Stimulated activated CD4-positive, alpha-beta T cell treated with anti-CD3 and anti-CD28 coated beads, Interleukin-1b, Interleukin-23, amount 100 ng/mL, for 1 hour (primary cell): ENCODE measurements around the gene DNMBP.
"Not testable (repeated sequence)": the region's sequence is repeated elsewhere in the genome, so short reads cannot be mapped to it uniquely, and the experiment has no call there.

Experiments
- DNase-seq, 2 donors: peaks; one replicate each; pipeline ENCODE4 v3.0.0-alpha.2; 2020; ENCODE audit warnings: low read depth in 2 of 2

The DNMBP gene

DNA sequence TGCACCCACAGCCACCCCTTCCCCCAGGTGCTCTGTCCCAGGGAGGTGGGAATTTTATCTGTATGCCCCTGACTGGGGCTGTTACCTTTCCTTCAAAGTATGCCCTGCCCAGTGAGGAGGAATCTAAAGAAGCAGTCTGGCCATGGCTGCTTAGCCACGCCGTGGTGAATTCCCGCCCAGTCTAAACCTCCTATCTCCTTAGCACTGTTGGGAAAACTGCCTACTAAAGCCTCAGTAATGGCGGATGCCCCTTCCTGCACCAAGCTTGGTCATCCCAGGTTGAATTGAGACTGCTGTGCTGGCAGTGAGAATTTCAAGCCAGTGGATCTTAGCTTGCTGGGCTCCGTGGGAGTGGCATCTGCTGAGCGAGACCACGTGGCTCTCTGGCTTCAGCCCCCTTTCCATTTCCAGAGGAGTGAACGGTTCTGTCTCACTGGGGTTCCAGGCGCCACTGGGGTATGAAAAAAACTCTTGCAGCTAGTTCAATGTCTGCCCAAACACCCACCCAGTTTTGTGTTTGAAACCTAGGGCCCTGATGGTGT is 140.1 kb downstream of the DNMBP start:
- DNase-seq, result no peak

DNA sequence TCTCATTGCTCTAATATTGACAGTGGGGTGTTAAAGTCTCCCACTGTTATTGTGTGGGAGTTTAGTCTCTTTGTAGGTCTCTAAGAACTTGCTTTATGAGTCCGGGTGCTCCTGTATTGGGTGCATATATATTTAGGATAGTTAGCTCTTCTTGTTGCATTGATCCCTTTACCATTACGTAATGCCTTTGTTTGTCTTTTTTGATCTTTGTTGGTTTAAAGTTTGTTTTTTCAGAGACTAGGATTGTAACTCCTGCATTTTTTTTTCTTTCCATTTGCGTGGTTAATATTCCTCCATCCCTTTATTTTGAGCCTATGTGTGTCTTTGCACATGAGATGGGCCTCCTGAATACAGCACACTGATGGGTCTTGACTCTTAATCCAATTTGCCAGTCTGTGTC is 142.5 kb downstream of the DNMBP start:
- not testable (repeated sequence) for DNase-seq

DNA sequence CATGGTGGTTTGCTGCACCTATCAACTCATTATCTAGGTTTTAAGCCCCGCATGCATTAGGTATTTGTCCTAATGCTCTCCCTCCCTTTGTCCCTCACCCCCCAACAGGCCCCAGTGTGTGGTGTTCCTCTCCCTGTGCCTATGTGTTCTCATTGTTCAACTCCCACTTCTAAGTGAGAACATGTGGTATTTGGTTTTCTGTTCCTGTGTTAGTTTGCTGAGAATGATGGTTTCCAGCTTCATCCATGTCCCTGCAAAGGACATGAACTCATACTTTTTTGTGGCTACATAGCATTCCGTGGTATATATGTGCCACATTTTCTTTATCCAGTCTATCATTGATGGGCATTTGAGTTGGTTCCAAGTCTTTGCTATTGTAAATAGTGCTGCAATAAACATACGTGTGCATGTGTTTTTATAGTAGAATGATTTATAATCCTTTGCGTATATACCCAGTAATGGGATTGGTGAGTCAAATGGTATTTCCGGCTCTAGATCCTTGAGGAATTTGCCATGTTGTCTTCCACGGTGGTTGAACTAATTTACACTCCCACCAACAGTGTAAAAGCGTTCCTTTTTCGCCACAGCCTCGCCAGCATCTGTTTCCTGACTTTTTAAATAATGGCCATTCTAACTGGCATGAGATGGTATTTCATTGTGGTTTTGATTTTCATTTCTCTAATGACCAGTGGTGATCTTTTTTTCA is 146.1 kb downstream of the DNMBP start:
- DNase-seq, result not testable (repeated sequence)

DNA sequence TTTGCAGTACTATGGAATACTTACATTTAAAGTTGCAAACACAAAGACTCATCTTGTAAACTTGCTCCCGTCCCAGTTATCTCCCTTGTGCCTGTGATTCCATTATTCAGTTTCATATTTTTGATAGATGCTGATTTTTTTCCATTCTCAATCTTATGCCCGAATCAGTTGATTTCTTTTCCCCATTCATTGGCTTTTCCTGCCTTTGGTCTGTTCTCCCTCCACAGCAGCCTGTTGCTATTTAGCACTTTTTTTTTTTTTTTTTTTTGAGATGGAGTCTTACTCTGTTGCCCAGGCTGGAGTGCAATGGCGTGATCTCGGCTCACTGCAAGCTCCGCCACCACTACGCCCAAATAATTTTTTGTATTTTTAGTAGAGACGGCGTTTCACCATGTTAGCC is 149.3 kb downstream of the DNMBP start:
- DNase-seq, result no peak

DNA sequence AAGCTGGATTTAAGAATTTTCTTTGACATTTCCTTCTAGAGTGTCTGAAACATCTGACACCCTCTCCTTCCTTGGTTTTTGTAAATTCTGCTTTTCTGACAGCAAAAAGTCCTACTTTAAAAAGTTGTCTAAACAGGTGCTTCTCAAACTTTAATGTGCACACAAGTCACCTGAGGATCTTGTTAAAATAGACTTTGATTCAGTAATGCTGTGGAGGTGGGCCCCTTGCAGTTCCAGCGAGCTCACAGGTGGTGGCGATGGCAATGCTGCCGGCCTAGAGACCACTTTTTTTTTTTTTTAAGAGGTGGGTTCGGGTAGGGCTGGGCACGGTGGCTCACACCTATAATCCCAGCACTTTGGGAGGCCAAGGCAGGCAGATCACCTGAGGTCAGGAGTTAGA is 150.2 kb downstream of the DNMBP start:
- no peak for DNase-seq

DNA sequence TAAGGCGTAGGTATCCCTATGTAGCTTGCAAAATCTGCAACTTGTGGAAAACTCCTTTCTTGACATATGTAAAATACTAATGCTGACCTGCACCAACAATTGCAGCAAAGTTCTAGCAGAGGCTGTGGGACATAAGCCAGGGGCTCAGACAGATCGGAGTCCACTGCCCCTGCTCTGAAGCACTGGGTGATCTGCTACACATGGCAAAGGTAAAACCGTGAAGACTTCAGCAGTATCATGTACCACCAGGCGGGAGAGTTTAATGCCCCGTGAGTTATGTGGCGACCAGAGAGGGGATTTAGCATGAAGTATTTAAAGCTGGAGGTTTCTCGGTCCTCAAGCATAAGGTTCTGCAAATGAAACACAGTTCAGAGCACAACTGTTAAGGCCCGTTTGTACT is 150.9 kb downstream of the DNMBP start:
- no peak for DNase-seq

DNA sequence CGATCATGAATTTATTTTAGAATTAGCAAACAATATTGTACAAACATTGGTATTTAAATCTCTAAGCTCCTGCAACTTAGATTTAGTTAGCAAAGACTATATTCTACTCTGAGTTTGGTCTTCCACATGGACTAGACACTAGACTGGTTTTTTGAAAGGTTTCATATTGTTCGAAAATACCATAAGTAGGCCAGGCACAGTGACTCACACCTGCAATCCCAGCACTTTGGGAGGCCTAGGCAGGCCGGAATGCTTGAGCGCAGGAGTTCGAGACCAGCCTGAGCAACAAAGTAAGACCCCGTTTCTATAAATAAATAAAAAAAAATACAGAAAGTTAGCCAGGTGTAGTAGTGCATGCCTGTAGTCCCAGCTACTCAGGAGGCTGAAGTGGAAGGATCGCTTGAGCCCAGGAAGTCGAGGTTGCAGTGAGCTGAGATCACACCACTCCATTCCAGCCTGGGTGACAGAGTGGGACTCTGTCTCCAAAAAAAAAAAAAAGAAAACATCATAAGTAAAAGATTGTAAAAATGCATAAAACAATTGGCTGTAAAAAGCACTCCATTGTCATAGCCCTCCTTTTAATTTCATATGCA is 154.2 kb downstream of the DNMBP start:
- no peak for DNase-seq

DNA sequence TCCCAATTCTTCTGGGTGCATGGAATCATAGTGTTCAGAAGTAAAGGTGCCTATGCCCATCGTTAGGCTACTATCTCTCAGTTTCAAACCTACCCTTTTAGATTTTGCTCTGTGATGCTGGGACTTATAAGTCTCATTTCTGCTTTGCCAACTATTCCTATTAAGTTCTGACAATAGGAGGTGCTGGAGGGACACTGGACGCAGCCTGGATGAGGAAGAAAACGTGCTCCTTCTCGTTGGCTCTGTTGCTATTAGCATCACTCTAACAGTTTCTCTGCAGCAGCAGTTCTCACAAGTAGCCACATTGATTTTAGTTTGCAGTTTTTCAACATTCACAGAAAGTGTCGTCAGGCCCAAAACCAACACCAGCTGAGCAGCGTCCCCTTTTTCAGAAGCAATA is 154.9 kb downstream of the DNMBP start:
- no peak for DNase-seq

DNA sequence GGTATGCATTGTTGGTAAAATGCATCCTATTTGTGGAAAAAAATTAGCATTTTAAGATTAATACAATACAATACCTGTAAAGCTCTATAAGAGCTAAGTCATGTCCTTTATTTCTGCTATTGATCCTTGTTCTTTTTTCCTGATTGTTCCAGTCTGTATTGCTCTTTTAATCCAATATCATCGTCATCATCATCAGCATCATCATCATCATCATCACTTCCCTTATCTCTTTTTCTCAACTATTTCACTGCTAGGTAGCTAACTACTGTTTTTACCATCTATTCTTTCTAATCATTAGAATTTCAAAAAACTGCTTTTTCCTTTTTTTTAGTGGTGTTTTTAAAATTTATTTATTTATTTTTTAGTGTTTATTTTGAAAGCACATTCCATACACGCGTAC is 156.1 kb downstream of the DNMBP start:
- DNase-seq, result no peak

DNA sequence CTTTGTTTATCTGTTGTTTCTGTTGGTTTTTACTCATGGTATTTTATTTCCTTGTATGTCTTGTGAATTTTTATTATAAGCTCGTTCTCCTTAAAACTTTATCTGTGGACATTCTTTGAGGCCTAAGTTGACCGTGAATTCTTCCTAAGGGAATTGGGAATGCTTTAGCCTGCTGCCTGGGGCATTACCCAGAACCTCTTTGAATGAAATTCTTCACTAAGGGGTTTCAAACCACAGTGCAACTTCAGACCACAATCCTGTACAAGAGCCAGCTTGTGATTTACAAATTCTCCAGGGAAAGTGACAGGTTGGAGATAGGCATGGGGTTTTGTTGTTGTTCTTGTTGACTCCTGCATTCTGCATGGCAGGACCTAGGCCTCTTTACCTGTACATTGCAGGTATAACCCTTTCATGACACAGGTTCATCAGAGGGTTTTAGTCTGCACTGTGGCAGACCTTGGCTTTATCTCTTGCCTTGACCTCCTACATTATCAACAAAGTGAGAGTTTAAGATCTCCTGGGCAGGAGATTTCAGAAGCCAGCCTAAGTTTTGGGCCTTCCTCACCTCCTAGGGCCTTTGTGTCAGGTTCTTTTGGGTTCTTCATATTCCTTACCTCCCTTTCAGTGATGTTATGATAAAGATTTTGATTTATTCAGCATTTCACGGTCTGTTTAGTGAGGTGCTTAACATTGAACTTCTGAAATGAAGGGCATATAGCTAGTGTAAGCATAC is 157.1 kb downstream of the DNMBP start:
- DNase-seq, result no peak

DNA sequence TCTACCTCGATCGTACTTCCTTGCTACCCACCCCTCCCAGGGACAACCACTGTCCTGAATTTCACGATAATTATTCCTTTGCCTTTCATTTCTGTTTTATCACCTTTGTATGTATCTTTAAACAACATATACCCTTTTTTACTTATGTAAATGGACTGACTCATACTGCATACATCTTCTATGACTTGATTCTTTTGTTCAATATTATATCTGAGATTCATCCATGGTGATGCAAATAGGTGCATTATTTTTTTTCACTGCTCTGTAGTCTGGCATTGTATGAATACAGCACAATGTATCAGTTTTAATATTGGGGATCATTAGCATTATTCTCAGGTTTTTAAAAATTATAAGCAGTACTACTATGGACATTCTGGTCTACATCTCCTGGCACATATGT is 157.9 kb downstream of the DNMBP start:
- DNase-seq, result no peak

DNA sequence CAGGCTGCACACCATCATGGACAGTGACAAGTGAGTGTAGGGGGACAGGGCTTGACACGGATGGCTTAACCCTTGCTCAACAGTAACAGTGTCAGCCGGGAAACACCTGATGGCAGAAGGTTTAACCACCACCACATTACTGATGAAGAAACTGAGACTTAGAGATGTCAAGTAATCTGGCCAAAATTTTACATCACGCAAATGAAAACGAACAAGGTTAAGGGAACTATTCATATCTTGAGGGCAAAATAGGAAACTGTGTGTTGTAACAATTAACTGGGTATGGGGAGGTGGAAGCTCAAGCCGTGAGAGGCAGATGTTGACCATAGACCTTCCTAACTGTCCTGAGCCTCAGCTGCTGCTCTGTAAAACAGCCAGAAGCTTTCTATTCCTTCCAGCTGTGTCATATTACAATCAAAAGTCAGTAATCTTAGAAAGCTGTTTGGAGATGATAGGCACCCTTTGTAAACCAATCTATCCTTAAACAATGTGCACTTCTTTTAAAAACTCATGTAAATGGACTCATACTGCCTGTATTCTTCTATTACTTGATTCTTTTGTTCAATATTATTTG is 158.9 kb downstream of the DNMBP start:
- DNase-seq, result no peak

DNA sequence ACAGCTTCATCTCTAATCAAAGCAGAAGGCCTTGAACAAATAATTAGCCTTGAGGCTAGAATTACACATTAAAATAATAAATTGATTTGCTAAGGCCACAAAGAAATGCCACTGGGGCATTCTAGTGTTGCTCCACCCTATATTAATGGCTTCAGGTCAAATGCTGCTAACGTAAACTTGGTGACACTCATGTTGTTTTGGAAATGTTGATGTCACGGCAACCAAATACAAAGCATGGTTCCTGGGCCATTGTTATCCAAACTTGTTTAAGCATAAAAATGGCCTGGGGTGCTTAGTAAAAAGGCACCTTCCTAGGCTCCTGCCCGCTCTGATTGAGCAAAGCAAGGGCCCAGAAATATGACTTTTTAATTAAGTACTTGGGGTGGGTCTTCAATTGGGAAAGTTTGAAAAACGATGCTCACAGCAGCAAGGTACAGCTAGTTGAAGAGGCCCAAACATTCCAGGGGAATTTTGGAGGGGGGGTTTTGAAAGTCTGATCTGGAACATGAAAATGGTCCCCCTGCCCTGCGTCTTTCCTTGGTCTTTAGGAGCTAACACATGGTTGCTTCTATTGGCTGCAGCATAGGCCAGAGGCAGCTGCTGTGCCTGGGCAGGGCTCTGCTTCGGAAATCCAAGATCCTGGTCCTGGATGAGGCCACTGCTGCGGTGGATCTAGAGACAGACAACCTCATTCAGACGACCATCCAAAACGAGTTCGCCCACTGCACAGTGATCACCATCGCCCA is 159.6 kb downstream of the DNMBP start:
- DNase-seq, result no peak

DNA sequence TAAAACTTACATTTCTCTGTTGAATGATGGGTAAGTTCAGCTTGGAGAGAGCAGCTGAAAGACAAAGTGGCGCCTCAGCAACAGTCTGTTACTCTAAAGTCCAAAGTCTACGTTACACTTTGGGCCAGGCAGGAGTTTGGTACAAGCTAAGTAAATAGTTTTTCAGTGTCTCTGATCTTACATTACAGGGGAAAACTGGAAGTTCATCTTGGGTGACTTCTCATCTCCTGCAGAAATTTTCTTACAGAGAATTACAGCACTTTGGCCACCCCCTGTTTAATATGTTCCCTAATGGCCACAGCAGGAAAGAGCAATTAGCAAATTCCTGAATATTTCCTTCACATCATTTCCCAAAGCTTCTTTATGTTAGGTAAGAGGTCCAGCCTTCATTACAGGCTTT is 160.2 kb downstream of the DNMBP start:
- no peak for DNase-seq

DNA sequence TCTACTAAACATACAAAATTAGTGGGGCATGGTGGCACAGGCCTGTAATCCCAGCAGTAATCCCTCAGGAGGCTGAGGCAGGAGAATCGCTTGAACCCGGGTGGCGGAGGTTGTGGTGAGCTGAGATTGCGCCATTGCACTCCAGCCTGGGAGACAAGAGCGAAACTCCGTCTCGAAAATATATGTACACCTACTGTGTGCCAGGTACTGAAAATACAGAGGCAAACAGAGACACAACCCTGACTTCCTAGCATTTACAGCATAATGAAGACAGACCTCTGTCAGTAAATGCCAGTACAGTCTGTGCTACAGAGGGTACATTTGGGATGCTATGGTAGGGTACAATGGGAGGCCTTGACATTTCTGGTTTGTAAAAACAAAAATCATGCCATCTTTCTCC is 160.7 kb downstream of the DNMBP start:
- DNase-seq, result no peak

DNA sequence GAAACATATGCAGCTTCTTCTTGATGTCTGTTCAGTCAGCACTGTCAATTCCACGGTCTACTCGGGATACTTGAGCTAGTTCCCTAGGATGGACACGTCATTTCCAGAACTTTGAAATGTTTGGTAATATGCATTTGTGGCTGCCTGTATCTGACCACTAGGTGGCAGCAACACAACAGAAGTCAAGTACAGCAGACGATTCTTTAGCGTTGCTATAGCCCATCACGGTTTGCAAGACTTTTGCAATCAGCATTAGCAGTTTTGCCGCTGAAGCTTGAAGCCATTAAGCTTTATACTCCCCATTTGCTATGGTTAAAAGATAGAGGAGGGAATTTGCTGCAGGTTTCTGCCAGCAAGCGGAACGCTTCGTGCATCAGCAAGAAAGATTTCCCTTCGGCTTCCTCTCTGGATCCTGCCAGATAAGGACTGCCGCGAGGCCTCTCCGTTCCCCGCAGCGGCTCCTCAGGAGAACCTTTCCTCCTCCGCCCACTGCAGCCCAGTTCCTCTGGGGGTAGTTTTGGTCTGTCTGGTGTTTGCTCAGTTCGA is 163.8 kb downstream of the DNMBP start:
- peak; percentile 19 to 32 for DNase-seq

DNA sequence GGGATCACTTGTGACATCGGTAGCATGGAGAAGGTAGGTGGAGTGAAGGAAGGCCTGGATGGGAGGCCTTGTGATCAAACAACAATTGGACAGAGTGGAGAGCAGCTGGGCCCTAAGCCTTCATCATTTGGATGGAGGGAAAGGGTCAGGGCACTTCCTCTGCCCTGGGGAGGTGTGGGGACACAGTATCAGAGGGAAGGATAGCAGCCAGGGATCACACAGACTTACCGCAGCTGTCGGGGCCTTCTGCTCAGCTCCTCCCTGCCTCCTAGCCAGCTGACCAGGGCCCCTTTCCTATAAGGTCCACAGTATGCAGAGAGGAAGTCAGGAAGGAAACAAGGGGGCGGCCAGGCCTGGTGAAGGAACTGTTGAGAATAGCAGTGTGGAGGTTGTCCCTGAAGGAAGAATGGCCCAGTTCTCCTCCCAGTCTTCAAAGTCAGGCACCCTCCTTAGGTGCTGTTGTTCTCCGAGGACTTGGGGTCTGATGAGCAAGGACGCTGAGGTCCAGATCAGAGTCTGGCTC is 165.3 kb downstream of the DNMBP start:
- DNase-seq, result no peak

DNA sequence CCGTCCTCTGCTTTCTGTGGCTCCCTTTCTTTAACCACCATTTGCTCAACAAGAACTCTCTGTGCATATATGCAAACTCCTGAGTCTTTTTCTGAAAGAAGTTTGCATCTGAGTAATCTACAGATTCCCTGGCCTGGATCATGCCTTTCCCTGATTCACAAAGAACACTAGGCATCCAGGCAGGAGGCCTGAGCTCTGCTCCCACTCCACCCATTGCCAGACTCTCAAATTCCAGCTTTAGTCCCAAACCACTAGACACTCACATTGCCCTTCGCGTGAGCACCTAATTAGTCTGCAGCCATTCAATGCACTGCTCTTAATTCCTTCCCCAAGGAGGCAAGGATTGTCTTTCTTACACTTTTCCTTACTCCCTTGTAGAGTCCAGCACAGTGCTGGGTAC is 166.4 kb downstream of the DNMBP start:
- DNase-seq, result no peak

DNA sequence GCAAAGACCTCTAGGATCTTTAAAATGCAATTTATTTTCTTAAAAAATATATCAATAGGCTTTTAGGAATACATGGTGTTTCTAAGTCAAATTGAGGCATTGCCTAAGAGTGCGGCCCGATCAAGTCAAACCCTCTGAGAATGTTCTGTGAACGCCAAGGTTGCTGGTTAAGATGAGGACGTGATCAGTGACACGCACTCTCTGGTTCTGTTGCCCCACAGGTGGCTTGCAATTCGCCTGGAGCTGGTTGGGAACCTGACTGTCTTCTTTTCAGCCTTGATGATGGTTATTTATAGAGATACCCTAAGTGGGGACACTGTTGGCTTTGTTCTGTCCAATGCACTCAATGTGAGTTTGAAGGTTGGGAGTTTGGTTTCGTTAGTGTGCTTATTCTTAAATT is 168.0 kb downstream of the DNMBP start:
- DNase-seq, result no peak

DNA sequence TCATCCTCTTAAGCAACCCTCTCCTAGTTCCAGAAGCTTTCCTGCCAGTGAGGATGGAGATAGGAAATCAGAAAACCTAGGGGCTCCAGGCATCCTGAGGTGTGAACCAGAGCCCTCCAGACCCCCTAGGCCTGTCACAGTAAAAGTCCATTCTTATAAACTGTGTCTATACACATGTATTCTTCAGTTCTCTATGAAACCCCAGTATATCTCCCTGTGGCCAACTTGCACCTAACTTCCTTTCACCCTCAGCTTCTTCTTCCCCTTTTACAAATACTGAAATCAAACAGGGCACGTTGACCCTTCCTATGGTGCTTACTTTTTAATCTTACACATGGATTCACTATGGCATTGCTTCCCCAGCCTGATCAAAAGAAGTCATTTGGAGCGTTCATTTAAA is 168.9 kb downstream of the DNMBP start:
- not testable (repeated sequence) for DNase-seq

DNA sequence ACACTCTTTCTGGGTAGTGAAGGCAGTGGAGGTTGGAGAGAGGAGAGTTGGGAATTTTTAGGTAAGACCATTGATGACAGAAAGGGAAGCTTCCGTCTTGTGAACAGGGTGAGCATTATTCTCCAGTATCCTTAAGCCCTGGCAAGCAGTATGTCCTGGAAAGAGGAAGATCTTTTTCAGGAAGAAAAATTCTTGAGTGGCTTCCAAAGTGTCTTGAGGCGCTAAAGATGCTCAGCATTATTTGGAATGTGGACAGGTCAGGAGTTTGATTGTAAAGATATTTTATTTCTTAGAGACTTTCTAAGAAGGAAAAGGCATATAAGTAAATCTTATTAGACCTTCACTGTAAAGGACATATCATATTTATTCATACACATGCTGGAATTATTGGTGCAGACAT is 173.0 kb downstream of the DNMBP start:
- no peak for DNase-seq
